Mesothelial cell of epicardium (in vitro differentiated cells): ENCODE data around the gene TNFRSF11A. TPM values are rescaled to one million over a fixed set of nuclear protein-coding genes. Genes with fewer than 3 reads are reported as not detected.

Experiments used
- DNase-seq, 2 experiments: peaks; one replicate each; pipeline ENCODE4 v3.0.0; 2021; ENCODE audit warnings: low spot score in 2 of 2; ENCODE audit not compliant: unreplicated experiment in 2 of 2
- H3K27ac Mint-ChIP-seq: 2 replicates; pipeline ENCODE4 v1.8.0; 2021; ENCODE audit warnings: mixed read lengths
- H3K27me3 Mint-ChIP-seq: 2 replicates; pipeline ENCODE4 v1.8.0; 2021; ENCODE audit warnings: low read depth, mixed read lengths
- H3K36me3 Mint-ChIP-seq: 2 replicates; pipeline ENCODE4 v1.8.0; 2021; ENCODE audit warnings: mixed read lengths
- H3K4me1 Mint-ChIP-seq: 2 replicates; pipeline ENCODE4 v1.8.0; 2021; ENCODE audit warnings: mixed read lengths
- H3K4me3 Mint-ChIP-seq: 2 replicates; pipeline ENCODE4 v1.8.0; 2021; ENCODE audit warnings: mild to moderate bottlenecking, moderate library complexity, mixed read lengths
- H3K9me3 Mint-ChIP-seq: 2 replicates; pipeline ENCODE4 v1.8.0; 2021; ENCODE audit warnings: mixed read lengths
- CTCF ChIP-seq: fragments of 200-600 bp; sonication (generic); IDR thresholded peaks from one replicate; pipeline ENCODE4 v1.5.0; 2021; ENCODE audit warnings: antibody characterized with exemption; ENCODE audit not compliant: unreplicated experiment
- total RNA-seq: library from RNA; stranded (reverse); gene quantifications from 3 replicates; pipeline ENCODE4 v1.2.1, GENCODE V29; 2021

TNFRSF11A gene
- total RNA-seq, 1 donor from 2014 or later, result 0.83 TPM

GRCh38 chr18:62336618-62337017 lies 11.5 kb downstream of the TNFRSF11A start:
- no peak for DNase-seq
- TF ChIP-seq CTCF, result no peak
- Mint-ChIP-seq H3K27me3 (peaks cover 40% of the 10 kb centered on the region), H3K9me3 (no peaks in the 10 kb centered on the region), H3K4me1 (peaks cover 10% of the 10 kb centered on the region), H3K4me3 (no peak overlapping the region), H3K36me3 (no peaks in the 10 kb centered on the region), H3K27ac (no peak overlapping the region)

GRCh38 chr18:62337336-62337735 lies 12.2 kb downstream of the TNFRSF11A start:
- peaks cover 33% of the 10 kb centered on the region for H3K27me3 Mint-ChIP-seq
- no peak overlapping the region for H3K27ac Mint-ChIP-seq
- H3K9me3 Mint-ChIP-seq, result no peaks in the 10 kb centered on the region
- no peak overlapping the region for H3K4me3 Mint-ChIP-seq
- H3K4me1 Mint-ChIP-seq, result peaks cover 10% of the 10 kb centered on the region
- TF ChIP-seq CTCF, result no peak
- H3K36me3 Mint-ChIP-seq, result no peaks in the 10 kb centered on the region
- no peak for DNase-seq

GRCh38 chr18:62338446-62339105 lies 13.5 kb downstream of the TNFRSF11A start:
- no peaks in the 10 kb centered on the region for H3K9me3 Mint-ChIP-seq
- TF ChIP-seq CTCF, result no peak
- peaks cover 30% of the 10 kb centered on the region for H3K27me3 Mint-ChIP-seq
- no peak for DNase-seq
- no peak overlapping the region for H3K27ac Mint-ChIP-seq
- H3K4me1 Mint-ChIP-seq, result peaks cover 10% of the 10 kb centered on the region
- H3K36me3 Mint-ChIP-seq, result no peaks in the 10 kb centered on the region
- H3K4me3 Mint-ChIP-seq, result no peak overlapping the region

GRCh38 chr18:62339106-62339988 lies 14.2 kb downstream of the TNFRSF11A start:
- Mint-ChIP-seq H3K36me3 (no peaks in the 10 kb centered on the region), H3K9me3 (no peaks in the 10 kb centered on the region), H3K27me3 (peaks cover 34% of the 10 kb centered on the region), H3K4me3 (no peak overlapping the region), H3K4me1 (peaks cover 10% of the 10 kb centered on the region), H3K27ac (no peak overlapping the region)
- TF ChIP-seq CTCF, result no peak
- no peak for DNase-seq

GRCh38 chr18:62340996-62341395 lies 15.9 kb downstream of the TNFRSF11A start:
- no peak for DNase-seq
- peaks cover 10% of the 10 kb centered on the region for H3K4me1 Mint-ChIP-seq
- no peak for TF ChIP-seq CTCF
- peaks cover 41% of the 10 kb centered on the region for H3K27me3 Mint-ChIP-seq
- H3K27ac Mint-ChIP-seq, result no peak overlapping the region
- H3K36me3 Mint-ChIP-seq, result no peaks in the 10 kb centered on the region
- no peaks in the 10 kb centered on the region for H3K9me3 Mint-ChIP-seq
- no peak overlapping the region for H3K4me3 Mint-ChIP-seq
